ENCODE results near the gene ZNF280D. TPM values are rescaled to one million over a fixed set of nuclear protein-coding genes. Genes with fewer than 3 reads are reported as not detected.

The ZNF280D gene
- total and polyA plus RNA-seq, 2 of the 4 experiments (the other 2 are of a cell fraction) = 8.3 to 21.0 TPM

DNA sequence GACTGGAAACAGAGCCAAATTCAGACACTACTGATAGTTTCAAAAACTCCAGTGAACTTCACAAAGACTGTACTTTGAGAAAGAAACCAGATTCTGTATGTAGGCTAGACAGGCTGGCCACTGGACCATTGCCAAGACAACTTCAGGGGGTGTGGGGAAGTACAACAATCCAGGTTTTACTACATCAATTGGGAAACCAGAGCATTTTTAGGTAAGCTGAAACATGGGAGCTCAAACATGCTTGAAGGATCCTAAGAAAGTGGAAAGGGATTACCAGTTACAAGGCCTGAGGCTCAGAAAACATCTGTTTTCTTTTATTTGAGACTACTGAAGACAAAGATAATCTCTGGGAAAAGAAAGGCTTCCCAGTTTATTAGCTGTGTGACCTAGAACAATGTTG is 26.9 kb upstream of the ZNF280D start:
- intact Hi-C loops (cut with micrococcal nuclease) (no loop called here), dilution Hi-C loops (cut with HindIII; ENCODE audit: low sequenced_read_pairs, unreplicated experiment) (no loop called here), in situ Hi-C loops (cut with MboI; ENCODE audit: low sequenced_read_pairs) (no loop called here)
- no peak overlapping the region; the same call in 1 of the 2 replicates for H3K27ac ChIP-seq (ENCODE audit: insufficient read depth, low read length)
- no peaks in the 10 kb centered on the region; the same call in 1 of the 2 replicates for H4K20me1 ChIP-seq (ENCODE audit: insufficient read depth, low read length)
- H3K9ac ChIP-seq (ENCODE audit: low read depth, low read length) = no peak overlapping the region
- BruUV-seq (replicated peaks) = no TSS peak
- H3K4ac ChIP-seq (ENCODE audit: low read depth, low read length) = peak overlapping the region; percentile 78
- 0 out of 2 replicates have a peak overlapping the region, but pooled peaks have one; percentile 40 for H3K14ac ChIP-seq (replicated peaks; ENCODE audit: low read depth, low read length)
- no peak overlapping the region for H2AFZ ChIP-seq (replicated peaks; ENCODE audit: low read length, poor library complexity)
- no peaks in the 10 kb centered on the region for H3K36me3 ChIP-seq (ENCODE audit: control insufficient read depth, insufficient read depth, low read length)
- H3K4me3 ChIP-seq (ENCODE audit: insufficient read depth, low read depth, low read length) = no peak overlapping the region
- no peaks in the 10 kb centered on the region for H3K79me1 ChIP-seq (ENCODE audit: low read depth in 1 of 2, low read length in 2 of 2)
- peaks cover 12% of the 10 kb centered on the region for H3K9me1 ChIP-seq (ENCODE audit: insufficient read depth, low read length)
- peak overlapping the region; percentile 90; the same call in 1 of the 2 replicates for H3K18ac ChIP-seq (ENCODE audit: low read depth, low read length)
- peak overlapping the region; percentile 77; the same call in 2 of the 3 replicates for H2BK15ac ChIP-seq (ENCODE audit: low read depth, low read length)
- no peak overlapping the region for H3K56ac ChIP-seq (ENCODE audit: extremely low read depth, insufficient read depth, low read length)
- H2BK20ac ChIP-seq (ENCODE audit: low read depth, low read length) = peak overlapping the region; percentile 66
- peak overlapping the region; percentile 10; the same call in 1 of the 2 replicates for H4K5ac ChIP-seq (ENCODE audit: low read depth, low read length)
- no peak overlapping the region for H2AK5ac ChIP-seq (ENCODE audit: low read depth, low read length)
- no peaks in the 10 kb centered on the region for H3K27me3 ChIP-seq (ENCODE audit: control insufficient read depth, insufficient read depth, low read length)
- CTCF ChIA-PET = no interaction called here
- H2AK9ac ChIP-seq (replicated peaks; ENCODE audit: low read depth, low read length, poor library complexity) = no peak overlapping the region
- no peak overlapping the region; the same call in 1 of the 2 replicates for H3K4me2 ChIP-seq (ENCODE audit: low read depth, low read length)
- peaks cover 14% of the 10 kb centered on the region for H3K4me1 ChIP-seq (ENCODE audit: control insufficient read depth, insufficient read depth, low read length)
- peak overlapping the region; percentile 31; the same call in 1 of the 2 replicates for H3K23ac ChIP-seq (ENCODE audit: low read depth, low read length)
- H4K8ac ChIP-seq (ENCODE audit: low read depth in 2 of 2, low read length in 2 of 2) = peak overlapping the region in 1 of 2 experiments; percentile 52; a peak in 2 of 4 replicates
- H2BK5ac ChIP-seq (ENCODE audit: low read depth, low read length, poor library complexity, severe bottlenecking) = peak overlapping the region; percentile 6
- H4K91ac ChIP-seq (ENCODE audit: insufficient read depth, low read depth, low read length) = peak overlapping the region; percentile 40; the same call in 1 of the 2 replicates
- peak overlapping the region; percentile 81 for H2BK120ac ChIP-seq (ENCODE audit: low read depth, low read length)
- TF ChIP-seq SMC3 (IDR thresholded peaks at IDR 0.05; ENCODE audit: low read depth, low read length) (no peak), RFX5 (IDR thresholded peaks at IDR 0.05; ENCODE audit: low read depth, low read length) (no peak), MAFK (IDR thresholded peaks at IDR 0.05; ENCODE audit: low read depth, low read length) (no peak), MXI1 (IDR thresholded peaks at IDR 0.05; ENCODE audit: borderline replicate concordance, low read depth, low read length) (no peak), CHD1 (IDR thresholded peaks at IDR 0.05; ENCODE audit: low read depth, low read length) (no peak), POLR2A (IDR thresholded peaks at IDR 0.05; ENCODE audit: low read depth, low read length) (no peak), MAZ (IDR thresholded peaks at IDR 0.05; ENCODE audit: borderline replicate concordance, low read depth, low read length) (no peak), FOS (IDR thresholded peaks at IDR 0.05; ENCODE audit: low read depth, low read length) (no peak), RAD21 (IDR thresholded peaks at IDR 0.05; ENCODE audit: low read length) (no peak), CEBPB (IDR thresholded peaks at IDR 0.05; ENCODE audit: low read depth, low read length) (no peak), BHLHE40 (IDR thresholded peaks at IDR 0.05; ENCODE audit: low read depth, low read length) (no peak), RCOR1 (IDR thresholded peaks at IDR 0.05; ENCODE audit: insufficient replicate concordance, low read length) (no peak), NFE2L2 (IDR thresholded peaks at IDR 0.05; ENCODE audit: low read depth, low read length) (no peak)
- TF ChIP-seq, protein P1, sequence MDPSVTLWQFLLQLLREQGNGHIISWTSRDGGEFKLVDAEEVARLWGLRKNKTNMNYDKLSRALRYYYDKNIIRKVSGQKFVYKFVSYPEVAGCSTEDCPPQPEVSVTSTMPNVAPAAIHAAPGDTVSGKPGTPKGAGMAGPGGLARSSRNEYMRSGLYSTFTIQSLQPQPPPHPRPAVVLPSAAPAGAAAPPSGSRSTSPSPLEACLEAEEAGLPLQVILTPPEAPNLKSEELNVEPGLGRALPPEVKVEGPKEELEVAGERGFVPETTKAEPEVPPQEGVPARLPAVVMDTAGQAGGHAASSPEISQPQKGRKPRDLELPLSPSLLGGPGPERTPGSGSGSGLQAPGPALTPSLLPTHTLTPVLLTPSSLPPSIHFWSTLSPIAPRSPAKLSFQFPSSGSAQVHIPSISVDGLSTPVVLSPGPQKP (IDR thresholded peaks at IDR 0.05; ENCODE audit: borderline replicate concordance, low read depth, low read length) = no peak
- TF ChIP-seq, protein P2, sequence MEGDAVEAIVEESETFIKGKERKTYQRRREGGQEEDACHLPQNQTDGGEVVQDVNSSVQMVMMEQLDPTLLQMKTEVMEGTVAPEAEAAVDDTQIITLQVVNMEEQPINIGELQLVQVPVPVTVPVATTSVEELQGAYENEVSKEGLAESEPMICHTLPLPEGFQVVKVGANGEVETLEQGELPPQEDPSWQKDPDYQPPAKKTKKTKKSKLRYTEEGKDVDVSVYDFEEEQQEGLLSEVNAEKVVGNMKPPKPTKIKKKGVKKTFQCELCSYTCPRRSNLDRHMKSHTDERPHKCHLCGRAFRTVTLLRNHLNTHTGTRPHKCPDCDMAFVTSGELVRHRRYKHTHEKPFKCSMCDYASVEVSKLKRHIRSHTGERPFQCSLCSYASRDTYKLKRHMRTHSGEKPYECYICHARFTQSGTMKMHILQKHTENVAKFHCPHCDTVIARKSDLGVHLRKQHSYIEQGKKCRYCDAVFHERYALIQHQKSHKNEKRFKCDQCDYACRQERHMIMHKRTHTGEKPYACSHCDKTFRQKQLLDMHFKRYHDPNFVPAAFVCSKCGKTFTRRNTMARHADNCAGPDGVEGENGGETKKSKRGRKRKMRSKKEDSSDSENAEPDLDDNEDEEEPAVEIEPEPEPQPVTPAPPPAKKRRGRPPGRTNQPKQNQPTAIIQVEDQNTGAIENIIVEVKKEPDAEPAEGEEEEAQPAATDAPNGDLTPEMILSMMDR (conservative IDR thresholded peaks at IDR 0.05; ENCODE audit: low read depth, low read length) = no peak
- TF ChIP-seq, protein P3, sequence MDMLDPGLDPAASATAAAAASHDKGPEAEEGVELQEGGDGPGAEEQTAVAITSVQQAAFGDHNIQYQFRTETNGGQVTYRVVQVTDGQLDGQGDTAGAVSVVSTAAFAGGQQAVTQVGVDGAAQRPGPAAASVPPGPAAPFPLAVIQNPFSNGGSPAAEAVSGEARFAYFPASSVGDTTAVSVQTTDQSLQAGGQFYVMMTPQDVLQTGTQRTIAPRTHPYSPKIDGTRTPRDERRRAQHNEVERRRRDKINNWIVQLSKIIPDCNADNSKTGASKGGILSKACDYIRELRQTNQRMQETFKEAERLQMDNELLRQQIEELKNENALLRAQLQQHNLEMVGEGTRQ (IDR thresholded peaks at IDR 0.05; ENCODE audit: low read depth, low read length) = no peak
- POLR2A ChIA-PET (ENCODE audit: unreplicated experiment) = no interaction called here
- DNase-seq = peak; percentile 21
- ATAC-seq (ENCODE audit: low read depth) = no peak
- no peaks in the 10 kb centered on the region for H3K9me3 ChIP-seq (ENCODE audit: control insufficient read depth, insufficient read depth, low read length)
